Ishikawa (cell line): ENCODE results near the gene ZBTB5.

Source experiments
- CREB1 ChIP-seq: IDR thresholded peaks from 2 replicates; pipeline ENCODE4 v1.6.1; 2012; ENCODE audit warnings: low read depth
- EGR1 ChIP-seq: IDR thresholded peaks from 2 replicates; pipeline ENCODE4 v1.6.1; 2012
- EP300 ChIP-seq: IDR thresholded peaks from 2 replicates; pipeline ENCODE4 v1.6.1; 2012; ENCODE audit warnings: borderline replicate concordance
- FOXM1 ChIP-seq: IDR thresholded peaks from 2 replicates; pipeline ENCODE4 v1.6.1; 2012; ENCODE audit warnings: low read depth, borderline replicate concordance
- RAD21 ChIP-seq: IDR thresholded peaks from 2 replicates; pipeline ENCODE4 v1.6.1; 2012; ENCODE audit warnings: low read depth
- TAF1 ChIP-seq: IDR thresholded peaks from 2 replicates; pipeline ENCODE4 v1.6.1; 2012; ENCODE audit warnings: low read depth, mild to moderate bottlenecking
- TCF12 ChIP-seq: IDR thresholded peaks from 2 replicates; pipeline ENCODE4 v1.6.1; 2012; ENCODE audit warnings: low read depth
- TEAD4 ChIP-seq: IDR thresholded peaks from 2 replicates; pipeline ENCODE4 v1.6.1; 2012
- ZBTB7A ChIP-seq: IDR thresholded peaks from 2 replicates; pipeline ENCODE4 v1.6.1; 2012; ENCODE audit warnings: low read depth
- TF ChIP-seq, protein P1 (sequence below): IDR thresholded peaks from 2 replicates; pipeline ENCODE4 v1.6.1; 2012; ENCODE audit warnings: low read depth, mild to moderate bottlenecking
- TF ChIP-seq, protein P2 (sequence below): IDR thresholded peaks from 2 replicates; pipeline ENCODE4 v1.6.1; 2012
- TF ChIP-seq, protein P3 (sequence below): IDR thresholded peaks from 2 replicates; pipeline ENCODE4 v1.6.1; 2012

DNA sequence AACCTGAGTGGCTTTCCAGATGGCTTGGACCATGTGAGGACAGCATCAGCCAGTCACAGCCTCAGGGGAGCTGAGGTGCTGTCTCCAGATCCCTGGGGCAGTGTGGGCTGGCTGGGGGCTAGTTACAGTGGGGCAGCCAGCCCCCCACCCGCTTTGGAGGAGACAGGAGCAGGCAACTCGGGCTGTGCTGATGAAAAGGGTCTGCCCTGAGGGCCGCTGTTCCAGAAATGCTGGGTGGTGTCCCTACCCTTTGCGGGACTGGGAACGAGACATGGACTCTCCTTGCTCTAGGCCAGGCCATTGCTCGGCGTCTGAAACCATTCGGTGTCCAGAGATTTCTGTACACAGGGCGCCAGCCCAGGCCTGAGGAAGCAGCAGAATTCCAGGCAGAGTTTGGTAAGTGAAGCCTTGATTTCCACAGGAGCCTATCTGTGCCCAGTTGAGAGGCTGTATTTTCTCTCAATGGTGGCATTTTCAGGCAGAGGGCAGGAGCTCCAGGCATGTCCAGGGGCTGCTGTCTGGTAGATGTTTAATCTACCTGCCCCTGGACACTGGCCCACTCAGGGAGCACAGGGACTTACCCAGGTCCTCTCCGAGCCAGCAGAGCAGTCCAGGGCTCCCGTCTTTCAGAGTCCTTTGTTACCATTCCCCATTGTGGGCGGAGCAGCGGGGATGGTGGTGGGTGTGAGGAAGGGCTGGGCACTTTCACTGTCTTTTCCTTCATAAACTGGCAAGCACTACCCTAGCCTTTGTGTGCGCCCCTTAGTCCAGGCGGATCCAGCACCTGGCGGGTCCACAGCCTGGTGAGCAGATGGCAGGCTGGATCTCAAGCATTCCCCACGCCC lies 35.6 kb downstream of the ZBTB5 start:
- no peak for TF ChIP-seq EP300
- TF ChIP-seq, protein P1, sequence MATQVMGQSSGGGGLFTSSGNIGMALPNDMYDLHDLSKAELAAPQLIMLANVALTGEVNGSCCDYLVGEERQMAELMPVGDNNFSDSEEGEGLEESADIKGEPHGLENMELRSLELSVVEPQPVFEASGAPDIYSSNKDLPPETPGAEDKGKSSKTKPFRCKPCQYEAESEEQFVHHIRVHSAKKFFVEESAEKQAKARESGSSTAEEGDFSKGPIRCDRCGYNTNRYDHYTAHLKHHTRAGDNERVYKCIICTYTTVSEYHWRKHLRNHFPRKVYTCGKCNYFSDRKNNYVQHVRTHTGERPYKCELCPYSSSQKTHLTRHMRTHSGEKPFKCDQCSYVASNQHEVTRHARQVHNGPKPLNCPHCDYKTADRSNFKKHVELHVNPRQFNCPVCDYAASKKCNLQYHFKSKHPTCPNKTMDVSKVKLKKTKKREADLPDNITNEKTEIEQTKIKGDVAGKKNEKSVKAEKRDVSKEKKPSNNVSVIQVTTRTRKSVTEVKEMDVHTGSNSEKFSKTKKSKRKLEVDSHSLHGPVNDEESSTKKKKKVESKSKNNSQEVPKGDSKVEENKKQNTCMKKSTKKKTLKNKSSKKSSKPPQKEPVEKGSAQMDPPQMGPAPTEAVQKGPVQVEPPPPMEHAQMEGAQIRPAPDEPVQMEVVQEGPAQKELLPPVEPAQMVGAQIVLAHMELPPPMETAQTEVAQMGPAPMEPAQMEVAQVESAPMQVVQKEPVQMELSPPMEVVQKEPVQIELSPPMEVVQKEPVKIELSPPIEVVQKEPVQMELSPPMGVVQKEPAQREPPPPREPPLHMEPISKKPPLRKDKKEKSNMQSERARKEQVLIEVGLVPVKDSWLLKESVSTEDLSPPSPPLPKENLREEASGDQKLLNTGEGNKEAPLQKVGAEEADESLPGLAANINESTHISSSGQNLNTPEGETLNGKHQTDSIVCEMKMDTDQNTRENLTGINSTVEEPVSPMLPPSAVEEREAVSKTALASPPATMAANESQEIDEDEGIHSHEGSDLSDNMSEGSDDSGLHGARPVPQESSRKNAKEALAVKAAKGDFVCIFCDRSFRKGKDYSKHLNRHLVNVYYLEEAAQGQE = no peak
- no peak for TF ChIP-seq FOXM1
- no peak for TF ChIP-seq TAF1
- TF ChIP-seq EGR1 = no peak
- TF ChIP-seq TCF12 = no peak
- TF ChIP-seq CREB1 = no peak
- TF ChIP-seq, protein P2, sequence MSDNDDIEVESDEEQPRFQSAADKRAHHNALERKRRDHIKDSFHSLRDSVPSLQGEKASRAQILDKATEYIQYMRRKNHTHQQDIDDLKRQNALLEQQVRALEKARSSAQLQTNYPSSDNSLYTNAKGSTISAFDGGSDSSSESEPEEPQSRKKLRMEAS = no peak
- TF ChIP-seq TEAD4 = no peak
- TF ChIP-seq ZBTB7A = no peak
- TF ChIP-seq, protein P3, sequence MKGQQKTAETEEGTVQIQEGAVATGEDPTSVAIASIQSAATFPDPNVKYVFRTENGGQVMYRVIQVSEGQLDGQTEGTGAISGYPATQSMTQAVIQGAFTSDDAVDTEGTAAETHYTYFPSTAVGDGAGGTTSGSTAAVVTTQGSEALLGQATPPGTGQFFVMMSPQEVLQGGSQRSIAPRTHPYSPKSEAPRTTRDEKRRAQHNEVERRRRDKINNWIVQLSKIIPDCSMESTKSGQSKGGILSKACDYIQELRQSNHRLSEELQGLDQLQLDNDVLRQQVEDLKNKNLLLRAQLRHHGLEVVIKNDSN = no peak
- no peak for TF ChIP-seq RAD21
